Neural crest cell (in vitro differentiated cells): Measurements from ENCODE around the gene MCRIP2. TPM values are rescaled to one million over a fixed set of nuclear protein-coding genes. Genes with fewer than 3 reads are reported as not detected.

ENCODE experiments used
- DNase-seq: peaks from one replicate; pipeline ENCODE4 v3.0.0; 2021; ENCODE audit warnings: low read depth, mixed read lengths, low spot score
- H3K27ac Mint-ChIP-seq: one replicate; pipeline ENCODE4 v1.8.0; 2021; ENCODE audit warnings: mild to moderate bottlenecking, mixed read lengths; ENCODE audit not compliant: unreplicated experiment
- H3K27me3 Mint-ChIP-seq: 2 replicates; pipeline ENCODE4 v1.8.0; 2021; ENCODE audit warnings: low read depth, mild to moderate bottlenecking, mixed read lengths
- H3K36me3 Mint-ChIP-seq: 2 replicates; pipeline ENCODE4 v1.8.0; 2021; ENCODE audit warnings: low read depth, mild to moderate bottlenecking, mixed read lengths
- H3K4me1 Mint-ChIP-seq: 2 replicates; pipeline ENCODE4 v1.8.0; 2021; ENCODE audit warnings: mixed read lengths
- H3K4me3 Mint-ChIP-seq: one replicate; pipeline ENCODE4 v1.8.0; 2021; ENCODE audit warnings: mild to moderate bottlenecking, mixed read lengths
- H3K9me3 Mint-ChIP-seq: 2 replicates; pipeline ENCODE4 v1.8.0; 2021; ENCODE audit warnings: mixed read lengths
- total RNA-seq: library from RNA; stranded (reverse); gene quantifications from 2 replicates; pipeline ENCODE4 v1.2.1, GENCODE V29; 2021
- TF ChIP-seq, protein P1 (sequence below): fragments of 200-600 bp; sonication (generic); conservative IDR thresholded peaks from 2 replicates; pipeline ENCODE4 v1.5.0; 2021; ENCODE audit warnings: antibody characterized with exemption, mild to moderate bottlenecking

The MCRIP2 gene
- total RNA-seq, 1 donor from 2014 or later = 17.6 TPM

DNA sequence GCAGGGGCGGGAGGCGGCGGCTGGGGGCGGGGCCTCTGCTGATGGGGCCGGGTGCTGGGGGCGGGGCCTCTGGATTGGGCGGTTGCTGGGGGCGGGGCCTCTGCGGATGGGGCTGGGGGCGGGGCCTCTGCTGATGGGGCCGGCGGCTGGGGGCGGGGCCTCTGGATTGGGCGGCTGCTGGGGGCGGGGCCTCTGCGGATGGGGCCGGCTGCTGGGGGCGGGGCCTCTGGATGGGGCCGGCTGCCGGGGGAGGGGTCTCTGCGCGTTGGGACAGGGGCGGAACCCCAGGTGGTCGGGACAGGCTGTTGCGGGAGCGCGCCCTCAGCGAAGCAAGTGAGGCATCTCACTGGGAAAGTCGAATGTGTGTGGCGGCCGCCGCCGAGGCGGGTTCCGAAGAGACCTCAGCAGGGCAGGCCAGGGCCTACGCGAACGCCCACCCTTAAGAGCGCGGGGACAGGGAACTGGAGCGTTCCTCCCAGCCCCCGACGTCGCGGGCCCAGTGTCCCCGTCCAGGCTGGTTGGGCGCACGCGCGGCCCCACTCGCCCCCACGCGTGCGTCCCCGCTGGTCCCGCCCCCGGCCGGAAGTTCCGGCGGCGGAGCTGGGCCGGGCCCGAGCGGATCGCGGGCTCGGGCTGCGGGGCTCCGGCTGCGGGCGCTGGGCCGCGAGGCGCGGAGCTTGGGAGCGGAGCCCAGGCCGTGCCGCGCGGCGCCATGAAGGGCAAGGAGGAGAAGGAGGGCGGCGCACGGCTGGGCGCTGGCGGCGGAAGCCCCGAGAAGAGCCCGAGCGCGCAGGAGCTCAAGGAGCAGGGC lies 38.4 kb downstream of the MCRIP2 start, which contains the start of gene STUB1:
Gene STUB1 (plus strand): TSS at position 597 of the 811 bp plus-strand sequence. CDS start 116 bp downstream, at position 713.
- H3K9me3 Mint-ChIP-seq = no peaks in the 10 kb centered on the region
- peak within 1 kb of the TSS; percentile 91 for H3K27ac Mint-ChIP-seq
- peaks cover 3% of the 10 kb centered on the region for H3K36me3 Mint-ChIP-seq
- TF ChIP-seq, protein P1, sequence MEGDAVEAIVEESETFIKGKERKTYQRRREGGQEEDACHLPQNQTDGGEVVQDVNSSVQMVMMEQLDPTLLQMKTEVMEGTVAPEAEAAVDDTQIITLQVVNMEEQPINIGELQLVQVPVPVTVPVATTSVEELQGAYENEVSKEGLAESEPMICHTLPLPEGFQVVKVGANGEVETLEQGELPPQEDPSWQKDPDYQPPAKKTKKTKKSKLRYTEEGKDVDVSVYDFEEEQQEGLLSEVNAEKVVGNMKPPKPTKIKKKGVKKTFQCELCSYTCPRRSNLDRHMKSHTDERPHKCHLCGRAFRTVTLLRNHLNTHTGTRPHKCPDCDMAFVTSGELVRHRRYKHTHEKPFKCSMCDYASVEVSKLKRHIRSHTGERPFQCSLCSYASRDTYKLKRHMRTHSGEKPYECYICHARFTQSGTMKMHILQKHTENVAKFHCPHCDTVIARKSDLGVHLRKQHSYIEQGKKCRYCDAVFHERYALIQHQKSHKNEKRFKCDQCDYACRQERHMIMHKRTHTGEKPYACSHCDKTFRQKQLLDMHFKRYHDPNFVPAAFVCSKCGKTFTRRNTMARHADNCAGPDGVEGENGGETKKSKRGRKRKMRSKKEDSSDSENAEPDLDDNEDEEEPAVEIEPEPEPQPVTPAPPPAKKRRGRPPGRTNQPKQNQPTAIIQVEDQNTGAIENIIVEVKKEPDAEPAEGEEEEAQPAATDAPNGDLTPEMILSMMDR = no peak
- peaks cover 21% of the 10 kb centered on the region for H3K4me1 Mint-ChIP-seq
- peaks cover 16% of the 10 kb centered on the region for H3K27me3 Mint-ChIP-seq
- H3K4me3 Mint-ChIP-seq = peak within 1 kb of the TSS; percentile 91
- peak; percentile 92 for DNase-seq

DNA sequence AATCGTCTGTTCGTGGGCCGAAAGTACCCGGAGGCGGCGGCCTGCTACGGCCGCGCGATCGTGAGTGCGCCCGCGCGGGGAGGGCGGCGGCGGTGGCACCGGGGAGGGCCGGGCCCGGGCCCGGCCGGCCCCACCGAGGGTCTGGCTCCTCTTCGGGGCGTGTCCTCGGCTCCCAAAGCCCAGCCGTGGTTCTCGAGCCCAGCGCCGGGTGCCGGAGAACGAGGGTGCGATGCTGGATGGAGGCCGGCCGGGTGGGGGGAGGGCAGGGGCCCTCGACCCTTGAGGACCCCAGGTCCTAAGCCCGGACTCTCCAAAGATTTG lies 39.0 kb downstream of the MCRIP2 start:
- peaks cover 3% of the 10 kb centered on the region for H3K36me3 Mint-ChIP-seq
- DNase-seq = no peak
- TF ChIP-seq, protein P1 = no peak
- H3K9me3 Mint-ChIP-seq = no peaks in the 10 kb centered on the region
- H3K4me3 Mint-ChIP-seq = peak overlapping the region; percentile 90
- H3K27ac Mint-ChIP-seq = no peak overlapping the region
- peaks cover 18% of the 10 kb centered on the region for H3K4me1 Mint-ChIP-seq
- peaks cover 12% of the 10 kb centered on the region for H3K27me3 Mint-ChIP-seq

DNA sequence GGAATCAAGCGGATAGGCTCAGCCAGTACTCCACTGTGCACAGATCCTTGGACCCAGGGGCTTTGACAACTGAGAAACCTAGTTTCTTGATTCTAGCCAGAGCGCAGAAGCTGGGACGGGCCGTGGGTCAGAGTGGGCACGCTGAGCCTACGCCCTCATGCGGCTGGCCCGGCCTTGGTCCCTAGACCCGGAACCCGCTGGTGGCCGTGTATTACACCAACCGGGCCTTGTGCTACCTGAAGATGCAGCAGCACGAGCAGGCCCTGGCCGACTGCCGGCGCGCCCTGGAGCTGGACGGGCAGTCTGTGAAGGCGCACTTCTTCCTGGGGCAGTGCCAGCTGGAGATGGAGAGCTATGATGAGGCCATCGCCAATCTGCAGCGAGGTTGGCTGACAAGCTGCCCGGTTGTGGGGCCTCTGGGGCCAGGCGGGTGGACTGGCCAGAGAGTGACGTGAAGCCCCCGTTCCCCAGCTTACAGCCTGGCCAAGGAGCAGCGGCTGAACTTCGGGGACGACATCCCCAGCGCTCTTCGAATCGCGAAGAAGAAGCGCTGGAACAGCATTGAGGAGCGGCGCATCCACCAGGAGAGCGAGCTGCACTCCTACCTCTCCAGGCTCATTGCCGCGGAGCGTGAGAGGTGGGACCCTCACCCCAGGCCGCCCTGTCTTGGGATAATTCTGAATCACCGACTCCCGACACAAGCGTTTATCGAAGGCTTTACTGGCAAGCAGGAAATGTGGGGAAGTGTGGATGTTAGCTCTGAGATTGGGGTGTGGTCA lies 39.5 kb downstream of the MCRIP2 start:
- Mint-ChIP-seq H3K36me3 (peaks cover 4% of the 10 kb centered on the region), H3K4me3 (peak overlapping the region; percentile 90), H3K27me3 (peaks cover 14% of the 10 kb centered on the region), H3K27ac (no peak overlapping the region), H3K9me3 (no peaks in the 10 kb centered on the region), H3K4me1 (peaks cover 18% of the 10 kb centered on the region)
- DNase-seq = no peak
- TF ChIP-seq, protein P1 = no peak

DNA sequence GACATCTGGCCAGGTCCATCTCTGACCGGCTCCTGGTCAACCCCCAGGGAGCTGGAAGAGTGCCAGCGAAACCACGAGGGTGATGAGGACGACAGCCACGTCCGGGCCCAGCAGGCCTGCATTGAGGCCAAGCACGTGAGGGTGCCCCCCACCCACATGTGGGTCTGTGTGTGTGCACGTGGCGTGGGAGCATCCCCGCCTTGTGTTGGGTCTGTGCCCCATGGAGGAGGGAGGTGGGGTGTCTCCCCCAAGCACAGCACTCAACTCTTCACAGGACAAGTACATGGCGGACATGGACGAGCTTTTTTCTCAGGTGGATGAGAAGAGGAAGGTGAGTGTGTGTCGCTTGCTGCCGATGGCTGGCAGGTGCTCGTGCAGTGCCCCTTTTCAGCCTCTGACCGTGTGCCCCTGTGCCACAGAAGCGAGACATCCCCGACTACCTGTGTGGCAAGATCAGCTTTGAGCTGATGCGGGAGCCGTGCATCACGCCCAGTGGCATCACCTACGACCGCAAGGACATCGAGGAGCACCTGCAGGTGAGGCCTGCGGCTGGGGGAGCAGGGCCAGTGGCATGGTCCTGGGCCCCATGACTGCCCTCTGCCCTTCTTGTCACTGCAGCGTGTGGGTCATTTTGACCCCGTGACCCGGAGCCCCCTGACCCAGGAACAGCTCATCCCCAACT lies 40.3 kb downstream of the MCRIP2 start:
- Mint-ChIP-seq H3K36me3 (peaks cover 5% of the 10 kb centered on the region), H3K9me3 (no peaks in the 10 kb centered on the region), H3K27me3 (peaks cover 10% of the 10 kb centered on the region), H3K4me3 (peak overlapping the region; percentile 90), H3K27ac (peak overlapping the region; percentile 12), H3K4me1 (peaks cover 18% of the 10 kb centered on the region)
- DNase-seq = no peak
- TF ChIP-seq, protein P1 = no peak
